Endothelial cell of umbilical vein (primary cell): ENCODE measurements around the gene PRDM12. TPM values are rescaled to one million over a fixed set of nuclear protein-coding genes. Genes with fewer than 3 reads are reported as not detected.

Experiments
- BruUV-seq: library from RNA; stranded (reverse); fragments of 400-500 nt; replicated peaks from 2 replicates; lab custom pipeline; 2021; lab: Mats Ljungman, UMichigan
- CTCF ChIA-PET: fragments of 300-600, 350-600 bp; sonication (Branson Sonifier 250); formaldehyde crosslinking; loops from one replicate; lab custom pipeline; 2021; ENCODE audit warnings: antibody characterized with exemption, inconsistent platforms; lab: Charles Lee
- POLR2A ChIA-PET: fragments of 300-600, 350-600 bp; sonication (Branson Sonifier 250); formaldehyde crosslinking; loops from one replicate; lab custom pipeline; 2021; ENCODE audit warnings: antibody characterized with exemption, inconsistent platforms; lab: Charles Lee
- DNase-seq: peaks from one replicate; pipeline ENCODE4 v3.0.0-alpha.2; 2011; ENCODE audit warnings: low read depth, low spot score
- FAIRE-seq: peaks from 2 replicates; lab custom pipeline; 2011; peaks lifted over from hg19 to GRCh38; lab: Jason Lieb, UNC
- H2AFZ ChIP-seq: 2 replicates; pipeline ENCODE4 v1.6.0; 2012; ENCODE audit warnings: low read depth, low read length, control low read depth, inconsistent platforms
- H3K27ac ChIP-seq: 2 replicates; pipeline ENCODE4 v1.5.1; 2011; ENCODE audit warnings: low read depth, mild to moderate bottlenecking, control low read depth, low read length, moderate library complexity; ENCODE audit not compliant: insufficient read depth
- H3K27me3 ChIP-seq, 2 experiments: 2 replicates each; pipeline versions ENCODE4 v1.6.0 to v1.6.1; 2011; ENCODE audit warnings: low read length in 2 of 2, mixed read lengths in 1 of 2; ENCODE audit not compliant: control insufficient read depth in 2 of 2, insufficient read depth in 2 of 2
- H3K36me3 ChIP-seq, 2 experiments: 2 replicates in 1 of 2; 3 replicates in 1 of 2; pipeline ENCODE4 v1.5.1; 2011; ENCODE audit warnings: low read length in 2 of 2, mild to moderate bottlenecking in 1 of 2, moderate library complexity in 1 of 2; ENCODE audit not compliant: control insufficient read depth in 2 of 2, insufficient read depth in 2 of 2; ENCODE audit errors: extremely low read depth in 1 of 2
- H3K4me1 ChIP-seq: 3 replicates; pipeline ENCODE4 v1.5.1; 2011; ENCODE audit warnings: mild to moderate bottlenecking, low read length; ENCODE audit not compliant: control insufficient read depth, insufficient read depth; ENCODE audit errors: extremely low read depth
- H3K4me2 ChIP-seq: 2 replicates; pipeline ENCODE4 v1.6.1; 2011; ENCODE audit warnings: low read length, control low read depth, mixed read lengths; ENCODE audit not compliant: insufficient read depth
- H3K4me3 ChIP-seq, 3 experiments: fragments of 200-600 bp in 1 of 3; sonication (generic), shearing (Covaris generic) in 1 of 3; replicated peaks in 1 of 3; 2 replicates each; pipeline ENCODE4 v1.5.1; 2011 to 2016; ENCODE audit warnings: control low read depth in 3 of 3, low read length in 3 of 3, mild to moderate bottlenecking in 2 of 3, inconsistent platforms in 1 of 3, low read depth in 1 of 3, moderate library complexity in 1 of 3; ENCODE audit not compliant: insufficient read depth in 1 of 3
- H3K79me2 ChIP-seq: 2 replicates; pipeline ENCODE4 v1.6.0; 2012; ENCODE audit warnings: low read length, inconsistent platforms; ENCODE audit not compliant: control insufficient read depth, insufficient read depth
- H3K9ac ChIP-seq: replicated peaks from 2 replicates; pipeline ENCODE3; 2011; ENCODE audit warnings: low read length, control low read depth; ENCODE audit not compliant: insufficient read depth; ENCODE audit errors: extremely low read depth
- H3K9me1 ChIP-seq: replicated peaks from 3 replicates; pipeline ENCODE4 v1.6.0; 2011; ENCODE audit warnings: mild to moderate bottlenecking, low read length; ENCODE audit not compliant: control insufficient read depth, insufficient read depth; ENCODE audit errors: extremely low read depth
- H3K9me3 ChIP-seq: replicated peaks from 2 replicates; pipeline ENCODE4 v1.5.1; 2012; ENCODE audit warnings: low read length, inconsistent platforms; ENCODE audit not compliant: control insufficient read depth, insufficient read depth
- H4K20me1 ChIP-seq: replicated peaks from 2 replicates; pipeline ENCODE3; 2011; ENCODE audit warnings: mild to moderate bottlenecking, low read length; ENCODE audit not compliant: control insufficient read depth, insufficient read depth; ENCODE audit errors: extremely low read depth
- CTCF ChIP-seq, 2 donors: IDR thresholded peaks; 1 replicate in 1 of 2; 2 replicates in 1 of 2; pipeline ENCODE4 v1.5.1; 2011; ENCODE audit warnings: low read length in 2 of 2, mild to moderate bottlenecking in 2 of 2, moderate library complexity in 2 of 2, control low read depth in 1 of 2, inconsistent platforms in 1 of 2, low read depth in 1 of 2; ENCODE audit not compliant: insufficient read depth in 1 of 2; ENCODE audit errors: extremely low read depth in 1 of 2
- EZH2 ChIP-seq: IDR thresholded peaks from 2 replicates; pipeline ENCODE4 v1.6.1; 2012; ENCODE audit warnings: borderline replicate concordance, low read depth, mild to moderate bottlenecking, moderate library complexity, low read length, inconsistent platforms; ENCODE audit not compliant: severe bottlenecking
- FOS ChIP-seq: IDR thresholded peaks from 2 replicates; pipeline ENCODE4 v1.6.1; 2011; ENCODE audit warnings: mild to moderate bottlenecking, low read length, moderate library complexity, borderline replicate concordance; ENCODE audit not compliant: insufficient read depth
- GATA2 ChIP-seq: IDR thresholded peaks from 2 replicates; pipeline ENCODE4 v1.7.0; 2011; ENCODE audit warnings: low read depth, mild to moderate bottlenecking, moderate library complexity, mixed read lengths, low read length; ENCODE audit not compliant: insufficient read length, insufficient read depth
- JUN ChIP-seq: IDR thresholded peaks from 2 replicates; pipeline ENCODE4 v1.6.1; 2011; ENCODE audit warnings: borderline replicate concordance, low read depth; ENCODE audit not compliant: insufficient read length, insufficient read depth
- MAX ChIP-seq: IDR thresholded peaks from 2 replicates; pipeline ENCODE4 v1.6.1; 2011; ENCODE audit not compliant: insufficient read depth, insufficient read length
- MYC ChIP-seq: IDR thresholded peaks from one replicate; pipeline ENCODE4 v1.6.1; 2011; ENCODE audit warnings: mild to moderate bottlenecking, low read depth, low read length
- POLR2A ChIP-seq: IDR thresholded peaks from 2 replicates; pipeline ENCODE4 v1.6.1; 2012; ENCODE audit warnings: low read depth, mild to moderate bottlenecking, control low read depth, low read length
- POLR2AphosphoS5 ChIP-seq: IDR thresholded peaks from 2 replicates; pipeline ENCODE4 v1.6.1; 2012; ENCODE audit warnings: low read depth, mild to moderate bottlenecking, control low read depth, low read length, moderate library complexity; ENCODE audit not compliant: insufficient read depth
- dilution Hi-C: fragments of 300-500 bp; cut with MboI; formaldehyde crosslinking; loops from one replicate; pipeline ENCODE4 v1.15.0; 2019; ENCODE audit warnings: low sequenced_read_pairs; ENCODE audit not compliant: extremely low pct_ligation_motif_present
- intact Hi-C: fragments of 100-400 bp; cut with micrococcal nuclease; formaldehyde crosslinking; loops from one replicate; pipeline ENCODE4 v1.10.0; 2022
- polyA plus RNA-seq, 4 experiments: library from polyadenylated mRNA; depleted of rRNA in 3 of 4; stranded (reverse) in 3 of 4; unstranded in 1 of 4; fragments of >200 nt; gene quantifications; 2 replicates each; pipeline versions ENCODE4 v1.2.1 to v1.2.3, GENCODE V29; 2011 to 2012; ENCODE audit warnings: missing spikeins in 1 of 4
- total RNA-seq: library from RNA; stranded (reverse); gene quantifications from 2 replicates; pipeline ENCODE4 v1.2.3, GENCODE V29; 2021

The PRDM12 gene
- total and polyA plus RNA-seq, 2 donors (not counting 3 experiments of a cell fraction or from before 2014, with no cell fraction given), result not detected

GRCh38 chr9:130682421-130683121 is 18.2 kb downstream of the PRDM12 start:
- dilution Hi-C loops, result loop anchor here (25.0 kb wide), 1 partner anchor 180 kb away; no protein-coding TSS in a partner anchor
- Histone ChIP-seq H3K36me3 (no peaks in the 10 kb centered on the region), H3K4me1 (peaks cover 11% of the 10 kb centered on the region), H3K9me3 (no peaks in the 10 kb centered on the region), H3K27me3 (peaks cover 0 to 3% of the 10 kb centered on the region in 2 experiments), H2AFZ (peak overlapping the region; percentile 23), H3K4me3 (no peak overlapping the region), H3K4me2 (peak overlapping the region; percentile 72), H3K9ac (no peak overlapping the region), H4K20me1 (no peaks in the 10 kb centered on the region), H3K27ac (no peak overlapping the region), H3K79me2 (no peaks in the 10 kb centered on the region), H3K9me1 (no peaks in the 10 kb centered on the region)
- intact Hi-C loops, result loop anchor here (1.0 to 5.0 kb wide), 2 partner anchors 100 to 221 kb away; no protein-coding TSS in a partner anchor
- DNase-seq, result peak; percentile 73
- TF ChIP-seq EZH2, result no peak
- peak; percentile 73 to 77 for TF ChIP-seq CTCF (IDR thresholded peaks at IDR 0.05; ENCODE audit: extremely low read depth in 1 of 2, insufficient read depth in 1 of 2, low read depth in 1 of 2, low read length in 2 of 2)
- ChIA-PET CTCF (interaction anchor here (0.6 to 3.3 kb wide), 17 partner anchors 9 to 397 kb away, joined by 3 to 163 read pairs (median 4); partner anchors contain the start of gene EXOSC2), POLR2A (no interaction called here)
- BruUV-seq, result no TSS peak
- peak; percentile 95 for FAIRE-seq

- no peak for FAIRE-seq
- Histone ChIP-seq H3K9me1 (no peaks in the 10 kb centered on the region), H3K27me3 (peaks cover 3% of the 10 kb centered on the region in 2 experiments), H3K9me3 (no peaks in the 10 kb centered on the region), H3K9ac (no peak overlapping the region), H3K79me2 (no peaks in the 10 kb centered on the region), H3K27ac (no peak overlapping the region), H3K4me2 (no peak overlapping the region), H2AFZ (no peak overlapping the region), H3K4me3 (no peak overlapping the region), H4K20me1 (no peaks in the 10 kb centered on the region), H3K4me1 (peaks cover 11% of the 10 kb centered on the region), H3K36me3 (no peaks in the 10 kb centered on the region)
- ChIA-PET CTCF (interaction anchor here (1.1 to 1.4 kb wide), 7 partner anchors 8 to 357 kb away, joined by 3 to 101 read pairs (median 5); partner anchors contain the start of gene EXOSC2), POLR2A (no interaction called here)
- no TSS peak for BruUV-seq
- intact Hi-C loops, result no loop called here
- dilution Hi-C loops, result loop anchor here (25.0 kb wide), 1 partner anchor 177 kb away; no protein-coding TSS in a partner anchor
- TF ChIP-seq EZH2 (no peak), GATA2 (no peak), FOS (no peak), MYC (no peak), POLR2AphosphoS5 (no peak), JUN (no peak), CTCF (IDR thresholded peaks at IDR 0.05; ENCODE audit: extremely low read depth in 1 of 2, insufficient read depth in 1 of 2, low read depth in 1 of 2, low read length in 2 of 2) (no peak), MAX (no peak), POLR2A (no peak)
- DNase-seq, result no peak
Measured at GRCh38 chr9:130685104-130685503, 20.7 kb downstream of the PRDM12 start.
